Endothelial cell of hepatic sinusoid (primary cell): ENCODE measurements around the gene NKD1.
"Not testable (repeated sequence)": the region's sequence is repeated elsewhere in the genome, so short reads cannot be mapped to it uniquely, and the experiment has no call there.

Experiments
- in situ Hi-C: cut with HindIII; loops from 2 replicates; pipeline ENCODE4 v1.10.0; 2017; ENCODE audit warnings: low sequenced_read_pairs

NKD1 gene

GRCh38 chr16:50548125-50548908 lies at the start of gene NKD1:
NKD1 (plus strand) TSS chr16:50548396; CDS start chr16:50548554, 158 bp downstream.
- in situ Hi-C loops: no loop called here

GRCh38 chr16:50498431-50499155 lies 49.6 kb upstream of the NKD1 start:
- in situ Hi-C loops: no loop called here

- in situ Hi-C loops: no loop called here
Measured at GRCh38 chr16:50499254-50499653, 48.9 kb upstream of the NKD1 start.

- in situ Hi-C loops: no loop called here
Measured at GRCh38 chr16:50500171-50500874, 47.9 kb upstream of the NKD1 start.

GRCh38 chr16:50501251-50501650 lies 46.9 kb upstream of the NKD1 start:
- in situ Hi-C loops: no loop called here

- in situ Hi-C loops: no loop called here
Measured at GRCh38 chr16:50501986-50502615, 46.1 kb upstream of the NKD1 start.

GRCh38 chr16:50502616-50503011 lies 45.6 kb upstream of the NKD1 start:
- in situ Hi-C loops: no loop called here

GRCh38 chr16:50503868-50504531 lies 44.2 kb upstream of the NKD1 start:
- in situ Hi-C loops: not testable (repeated sequence)

GRCh38 chr16:50505115-50505514 lies 43.1 kb upstream of the NKD1 start:
- in situ Hi-C loops: no loop called here

GRCh38 chr16:50505714-50506542 lies 42.3 kb upstream of the NKD1 start:
- in situ Hi-C loops: no loop called here

- in situ Hi-C loops: no loop called here
Measured at GRCh38 chr16:50506543-50506937, 41.7 kb upstream of the NKD1 start.

- in situ Hi-C loops: no loop called here
Measured at GRCh38 chr16:50507397-50507796, 40.8 kb upstream of the NKD1 start.

- in situ Hi-C loops: no loop called here
Measured at GRCh38 chr16:50509521-50510341, 38.5 kb upstream of the NKD1 start.

- in situ Hi-C loops: no loop called here
Measured at GRCh38 chr16:50515218-50515617, 33.0 kb upstream of the NKD1 start.

- in situ Hi-C loops: no loop called here
Measured at GRCh38 chr16:50516401-50516800, 31.8 kb upstream of the NKD1 start.

GRCh38 chr16:50516890-50517289 lies 31.3 kb upstream of the NKD1 start:
- in situ Hi-C loops: no loop called here

GRCh38 chr16:50517450-50518252 lies 30.5 kb upstream of the NKD1 start:
- in situ Hi-C loops: no loop called here

- in situ Hi-C loops: no loop called here
Measured at GRCh38 chr16:50519001-50519400, 29.2 kb upstream of the NKD1 start.
